ENCODE measurements around the gene EMC1. TPM values are rescaled to one million over a fixed set of nuclear protein-coding genes. Genes with fewer than 3 reads are reported as not detected.

EMC1 gene
- total RNA-seq, 1 donor from 2014 or later, result 27.6 TPM

DNA sequence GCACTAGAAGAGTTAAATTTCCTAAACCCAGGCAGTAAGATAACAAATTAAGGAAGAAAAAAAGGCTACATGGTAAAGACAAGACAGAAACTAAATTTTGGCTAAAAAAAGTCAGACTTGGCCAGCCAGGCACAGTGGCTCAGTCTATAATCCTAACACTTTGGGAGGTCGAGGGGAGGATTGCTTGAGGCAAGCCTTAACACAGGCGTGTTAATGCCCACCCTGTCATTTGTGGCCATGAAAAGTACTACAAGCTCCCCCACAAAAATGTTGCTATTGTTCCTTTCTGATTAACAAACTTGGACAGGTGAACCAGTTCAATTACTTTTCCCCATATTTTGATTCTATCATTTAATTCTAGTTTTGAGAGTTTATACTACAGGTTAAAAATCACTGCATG lies 73.5 kb downstream of the EMC1 start:
- Histone ChIP-seq H3K4me3 (no peak overlapping the region), H3K9me3 (replicated peaks) (no peaks in the 10 kb centered on the region), H3K27ac (replicated peaks) (no peak overlapping the region), H3K4me1 (peaks cover 17% of the 10 kb centered on the region), H3K36me3 (peaks cover 98% of the 10 kb centered on the region), H3K27me3 (ENCODE audit: low read depth) (no peaks in the 10 kb centered on the region)
- intact Hi-C loops (cut with micrococcal nuclease), result loop anchor here (10.0 kb wide), 1 partner anchor 53 kb away; no protein-coding TSS in a partner anchor
- TF ChIP-seq, protein P1, sequence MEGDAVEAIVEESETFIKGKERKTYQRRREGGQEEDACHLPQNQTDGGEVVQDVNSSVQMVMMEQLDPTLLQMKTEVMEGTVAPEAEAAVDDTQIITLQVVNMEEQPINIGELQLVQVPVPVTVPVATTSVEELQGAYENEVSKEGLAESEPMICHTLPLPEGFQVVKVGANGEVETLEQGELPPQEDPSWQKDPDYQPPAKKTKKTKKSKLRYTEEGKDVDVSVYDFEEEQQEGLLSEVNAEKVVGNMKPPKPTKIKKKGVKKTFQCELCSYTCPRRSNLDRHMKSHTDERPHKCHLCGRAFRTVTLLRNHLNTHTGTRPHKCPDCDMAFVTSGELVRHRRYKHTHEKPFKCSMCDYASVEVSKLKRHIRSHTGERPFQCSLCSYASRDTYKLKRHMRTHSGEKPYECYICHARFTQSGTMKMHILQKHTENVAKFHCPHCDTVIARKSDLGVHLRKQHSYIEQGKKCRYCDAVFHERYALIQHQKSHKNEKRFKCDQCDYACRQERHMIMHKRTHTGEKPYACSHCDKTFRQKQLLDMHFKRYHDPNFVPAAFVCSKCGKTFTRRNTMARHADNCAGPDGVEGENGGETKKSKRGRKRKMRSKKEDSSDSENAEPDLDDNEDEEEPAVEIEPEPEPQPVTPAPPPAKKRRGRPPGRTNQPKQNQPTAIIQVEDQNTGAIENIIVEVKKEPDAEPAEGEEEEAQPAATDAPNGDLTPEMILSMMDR (IDR thresholded peaks at IDR 0.05; ENCODE audit: borderline replicate concordance), result no peak
- no peak for DNase-seq

DNA sequence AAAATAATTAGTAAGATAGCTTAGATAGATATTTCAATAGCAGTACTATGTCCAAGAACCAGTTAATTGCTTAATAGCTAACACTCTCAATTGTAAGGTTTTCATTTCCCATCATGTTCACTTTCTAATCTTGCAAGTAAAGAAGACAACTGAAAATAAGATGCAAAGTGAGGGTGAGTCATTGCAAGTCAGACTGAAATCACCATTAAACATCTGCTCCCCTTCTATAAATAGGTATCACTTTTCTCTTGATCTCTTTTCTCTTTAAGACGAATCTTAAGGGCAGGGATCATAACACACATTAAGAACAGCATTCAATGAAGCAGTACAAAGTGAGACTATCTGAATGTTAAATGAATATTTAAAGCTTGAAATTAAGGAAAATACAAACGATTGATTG lies 81.7 kb downstream of the EMC1 start:
- DNase-seq, result no peak
- Histone ChIP-seq H3K4me1 (no peaks in the 10 kb centered on the region), H3K27me3 (ENCODE audit: low read depth) (no peaks in the 10 kb centered on the region), H3K4me3 (no peak overlapping the region), H3K36me3 (peaks cover 99% of the 10 kb centered on the region), H3K27ac (replicated peaks) (no peak overlapping the region), H3K9me3 (replicated peaks) (no peaks in the 10 kb centered on the region)
- intact Hi-C loops (cut with micrococcal nuclease), result loop anchor here (10.0 kb wide), 1 partner anchor 45 kb away; no protein-coding TSS in a partner anchor
- TF ChIP-seq, protein P1 (IDR thresholded peaks at IDR 0.05; ENCODE audit: borderline replicate concordance), result no peak

DNA sequence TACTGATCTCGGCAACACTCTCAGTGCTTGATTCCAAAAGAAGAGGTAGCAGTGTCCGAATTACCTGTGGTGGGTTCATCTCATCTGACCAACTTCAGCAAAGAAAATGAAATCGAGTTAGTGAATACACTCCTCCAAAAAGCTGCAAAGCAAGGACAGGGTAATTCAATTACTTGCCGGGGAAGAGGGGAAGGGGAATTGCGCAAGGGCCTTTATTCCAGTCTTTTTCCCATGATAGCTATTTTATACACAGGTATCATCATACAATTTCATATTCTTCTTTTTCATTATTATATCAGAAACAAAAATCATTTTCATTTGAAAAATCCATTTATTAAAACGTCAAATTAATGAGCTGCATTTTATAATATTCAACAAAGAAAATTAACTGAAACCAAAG lies 84.2 kb downstream of the EMC1 start:
- Histone ChIP-seq H3K27me3 (ENCODE audit: low read depth) (no peaks in the 10 kb centered on the region), H3K9me3 (replicated peaks) (no peaks in the 10 kb centered on the region), H3K4me3 (no peak overlapping the region), H3K4me1 (no peaks in the 10 kb centered on the region), H3K27ac (replicated peaks) (no peak overlapping the region), H3K36me3 (peaks cover 99% of the 10 kb centered on the region)
- DNase-seq, result no peak
- TF ChIP-seq, protein P1 (IDR thresholded peaks at IDR 0.05; ENCODE audit: borderline replicate concordance), result no peak
- intact Hi-C loops (cut with micrococcal nuclease), result no loop called here

DNA sequence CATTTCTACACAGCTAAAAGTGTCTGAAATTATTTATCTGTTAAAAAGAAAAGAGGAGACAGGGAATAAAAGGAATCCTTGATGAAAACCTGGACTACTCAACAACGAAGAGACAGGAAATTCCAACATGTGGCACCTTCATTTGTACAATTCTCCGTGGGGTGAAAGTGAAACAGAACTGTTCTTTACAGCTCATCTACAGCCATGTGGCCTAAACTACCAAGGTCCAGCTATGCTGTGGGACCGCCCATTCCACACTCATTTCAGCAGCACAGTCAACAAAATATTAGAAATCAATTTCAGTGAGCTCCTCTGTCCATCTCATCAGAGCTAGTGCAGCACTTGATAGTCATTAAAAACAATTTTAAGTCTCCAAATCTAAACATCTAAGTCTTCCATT lies 85.3 kb downstream of the EMC1 start:
- Histone ChIP-seq H3K27ac (replicated peaks) (no peak overlapping the region), H3K9me3 (replicated peaks) (no peaks in the 10 kb centered on the region), H3K27me3 (ENCODE audit: low read depth) (no peaks in the 10 kb centered on the region), H3K4me3 (no peak overlapping the region), H3K4me1 (no peaks in the 10 kb centered on the region), H3K36me3 (peaks cover 99% of the 10 kb centered on the region)
- TF ChIP-seq, protein P1 (IDR thresholded peaks at IDR 0.05; ENCODE audit: borderline replicate concordance), result no peak
- intact Hi-C loops (cut with micrococcal nuclease), result no loop called here
- no peak for DNase-seq

Other genes starting within 250 kb of the EMC1 start
- 54.3 TPM for gene UBR4, start 41.3 kb downstream of the EMC1 start, total RNA-seq
- 10.0 TPM for gene MRTO4, start 281 bp upstream of the EMC1 start, total RNA-seq
- gene AKR7A3, start 37.2 kb upstream of the EMC1 start, total RNA-seq, result 0.14 TPM
- gene AKR7A2, start 60.6 kb upstream of the EMC1 start, total RNA-seq, result 43.7 TPM
- 5.8 TPM for gene SLC66A1, start 60.8 kb upstream of the EMC1 start, total RNA-seq
- 217 TPM for gene CAPZB, start 234.0 kb upstream of the EMC1 start, total RNA-seq